Activated CD4-positive, alpha-beta T cell treated with anti-CD3 and anti-CD28 coated beads for 48 hours (primary cell): ENCODE measurements around the gene STMN3.

Experiments
- DNase-seq: peaks from one replicate; pipeline ENCODE4 v3.0.0-alpha.2; 2020

The STMN3 gene

GRCh38 chr20:63653041-63653973 is at the start of gene STMN3:
Gene STMN3 (minus strand): TSS chr20:63653424. CDS start chr20:63653345, 79 bp downstream.
- peak; percentile 75 for DNase-seq

- peak; percentile 3 for DNase-seq
Measured at GRCh38 chr20:63702036-63702665, 48.9 kb upstream of the STMN3 start.

GRCh38 chr20:63701329-63702035 is 48.3 kb upstream of the STMN3 start:
- peak; percentile 4 for DNase-seq

- no peak for DNase-seq
Measured at GRCh38 chr20:63701051-63701328, 47.8 kb upstream of the STMN3 start.

- peak; percentile 8 for DNase-seq
Measured at GRCh38 chr20:63700199-63701050, 47.2 kb upstream of the STMN3 start.

- peak; percentile 3 for DNase-seq
Measured at GRCh38 chr20:63699466-63700198, 46.4 kb upstream of the STMN3 start.

- peak; percentile 77 for DNase-seq
Measured at GRCh38 chr20:63698739-63699465, 45.7 kb upstream of the STMN3 start.

- DNase-seq: no peak
Measured at GRCh38 chr20:63697868-63698545, 44.8 kb upstream of the STMN3 start.

GRCh38 chr20:63697357-63697867 is 44.2 kb upstream of the STMN3 start:
- DNase-seq: no peak

GRCh38 chr20:63696628-63697356 is 43.6 kb upstream of the STMN3 start, which contains the start of gene TNFRSF6B:
Gene TNFRSF6B (plus strand): TSS chr20:63696652. CDS start chr20:63696768, 116 bp downstream.
- DNase-seq: no peak

- no peak for DNase-seq
Measured at GRCh38 chr20:63696306-63696627, 43.0 kb upstream of the STMN3 start.

- no peak for DNase-seq
Measured at GRCh38 chr20:63695424-63696305, 42.4 kb upstream of the STMN3 start.

- DNase-seq: no peak
Measured at GRCh38 chr20:63694584-63695423, 41.6 kb upstream of the STMN3 start.

GRCh38 chr20:63693733-63694583 is 40.7 kb upstream of the STMN3 start:
- DNase-seq: no peak

- no peak for DNase-seq
Measured at GRCh38 chr20:63693083-63693732, 40.0 kb upstream of the STMN3 start.

GRCh38 chr20:63692436-63693082 is 39.3 kb upstream of the STMN3 start:
- DNase-seq: no peak
